NCI-H2029 treated with DMSO at 0.1 percent for 48 hours (cell line): ENCODE measurements around the gene CD3D.

Experiments used
- DNase-seq: peaks from one replicate; lab custom pipeline; 2025; lab: John Stamatoyannopoulos, UW

Gene CD3D

DNA sequence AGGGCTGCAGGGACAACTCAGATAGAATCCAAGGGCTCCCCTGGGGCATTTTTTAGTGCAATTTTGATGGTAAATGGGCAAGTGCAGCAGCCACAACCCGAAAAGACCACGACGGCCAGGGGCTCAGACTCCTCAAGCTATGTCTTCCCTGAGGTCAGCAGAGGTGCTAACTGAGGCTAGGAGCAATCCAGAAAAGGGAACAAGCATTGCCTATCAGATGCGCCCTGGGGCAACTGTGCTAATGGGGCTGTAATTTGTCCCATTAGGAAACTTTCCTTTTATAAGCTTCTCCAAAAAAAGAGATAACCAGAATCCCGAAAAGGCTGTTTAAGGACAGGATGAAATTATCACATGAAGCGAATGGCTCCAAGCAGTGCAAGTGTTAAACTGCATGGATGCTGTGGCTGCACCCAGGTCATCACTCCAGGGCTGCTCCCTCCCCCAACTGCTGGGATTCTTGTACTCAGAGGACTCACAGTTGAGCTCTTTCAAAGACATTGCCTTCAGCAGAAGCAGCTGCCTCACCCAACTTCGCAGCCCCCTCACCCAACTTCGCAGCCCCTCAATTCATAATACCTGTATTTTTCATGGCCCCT lies 40.8 kb downstream of the CD3D start:
- no peak for DNase-seq

DNA sequence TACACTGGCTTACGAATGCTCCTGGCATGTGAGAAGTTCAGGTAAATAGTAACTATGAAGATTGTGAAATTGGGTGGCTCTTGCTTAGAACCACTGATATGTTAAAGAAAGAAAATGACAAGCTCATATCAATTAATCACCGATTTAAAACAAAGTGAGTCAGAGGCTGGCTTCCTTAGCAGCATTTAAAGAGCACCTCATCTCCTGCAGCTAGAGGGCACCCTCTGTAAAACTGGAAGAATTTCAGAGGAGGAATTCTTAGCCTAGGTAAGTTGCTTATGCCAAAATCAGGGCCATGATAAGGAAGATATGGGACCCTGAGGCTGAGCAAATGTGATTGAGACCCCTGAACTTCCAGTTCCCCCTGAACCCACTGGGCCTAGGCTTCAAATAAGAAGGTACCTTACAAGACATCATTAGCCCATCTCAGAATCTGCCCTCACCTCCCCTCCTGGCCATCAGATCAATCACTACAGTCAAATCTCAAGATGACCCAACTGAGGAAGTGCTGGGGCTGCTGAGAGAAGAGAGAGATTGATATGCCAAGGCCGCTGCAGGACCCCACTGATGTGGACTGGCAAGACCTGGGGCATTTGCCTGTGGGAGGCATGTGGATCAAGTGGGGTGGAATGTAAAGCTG lies 46.6 kb downstream of the CD3D start:
- DNase-seq: no peak

DNA sequence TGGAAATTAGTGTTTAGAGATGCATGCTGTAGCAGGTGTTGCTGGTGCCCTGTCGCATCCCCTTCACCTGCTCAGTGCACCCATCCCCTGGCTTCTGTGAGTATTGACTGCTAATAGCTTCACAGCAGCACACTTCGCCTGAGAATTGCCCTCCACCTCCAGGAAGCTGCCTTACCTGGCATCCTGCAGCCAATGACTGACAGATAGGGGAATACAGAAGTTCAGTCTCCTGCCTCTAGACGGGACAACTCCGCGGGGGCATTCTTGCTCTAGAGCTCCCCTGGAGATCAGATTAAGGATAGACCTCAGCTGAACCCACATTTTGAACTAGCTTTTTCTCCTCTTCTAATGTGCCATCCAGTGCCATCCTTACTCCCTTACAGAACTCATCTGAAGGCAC lies 47.3 kb downstream of the CD3D start:
- DNase-seq: no peak

DNA sequence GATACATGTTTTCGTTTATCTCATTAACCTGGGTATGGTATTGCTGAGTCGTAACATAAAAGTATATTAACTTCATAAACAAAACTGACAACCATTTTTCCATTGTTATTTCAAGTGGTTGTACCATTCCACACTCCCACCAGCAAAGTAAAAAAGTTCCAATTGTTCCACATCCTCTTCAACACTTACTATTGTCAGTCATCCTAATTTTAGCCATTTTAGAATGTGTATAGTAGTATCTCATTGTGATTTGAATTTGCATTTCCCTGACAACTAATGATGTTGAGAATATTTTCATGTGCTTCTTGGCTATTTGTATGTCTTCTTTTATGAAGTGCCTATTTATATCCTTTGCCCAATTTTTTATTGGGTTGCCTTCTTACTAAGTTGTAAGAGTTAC lies 48.5 kb downstream of the CD3D start:
- no peak for DNase-seq

DNA sequence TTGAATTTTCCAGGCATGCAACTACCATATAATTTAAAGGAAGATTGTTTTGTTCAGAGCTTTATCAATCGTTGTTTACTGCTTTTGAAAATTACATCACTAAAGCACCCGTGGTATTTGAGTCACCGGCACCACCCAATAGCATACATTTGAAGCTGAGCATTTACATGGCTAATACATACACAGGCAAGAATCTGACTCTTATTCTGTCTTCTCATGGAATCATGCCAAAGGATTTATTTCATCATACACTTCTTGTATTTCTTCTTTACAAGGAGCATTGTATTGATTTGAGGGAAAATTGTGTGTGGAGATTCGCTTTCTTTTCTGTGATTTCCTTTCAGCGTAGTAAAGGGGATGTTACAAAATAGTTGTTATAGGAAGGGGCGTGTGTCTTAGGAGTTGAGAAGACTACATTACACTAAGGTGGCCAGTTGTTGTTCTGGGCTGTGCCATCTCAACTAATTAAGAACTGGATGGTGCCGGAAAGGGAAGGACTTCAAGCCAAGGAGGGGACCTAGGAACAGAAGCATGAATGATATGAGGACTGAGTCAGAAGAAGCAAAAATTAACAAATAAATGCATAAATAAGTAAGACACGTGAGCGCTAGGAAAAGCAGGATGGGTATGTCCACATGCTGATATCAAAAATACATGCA lies 50.9 kb downstream of the CD3D start:
- DNase-seq: no peak

DNA sequence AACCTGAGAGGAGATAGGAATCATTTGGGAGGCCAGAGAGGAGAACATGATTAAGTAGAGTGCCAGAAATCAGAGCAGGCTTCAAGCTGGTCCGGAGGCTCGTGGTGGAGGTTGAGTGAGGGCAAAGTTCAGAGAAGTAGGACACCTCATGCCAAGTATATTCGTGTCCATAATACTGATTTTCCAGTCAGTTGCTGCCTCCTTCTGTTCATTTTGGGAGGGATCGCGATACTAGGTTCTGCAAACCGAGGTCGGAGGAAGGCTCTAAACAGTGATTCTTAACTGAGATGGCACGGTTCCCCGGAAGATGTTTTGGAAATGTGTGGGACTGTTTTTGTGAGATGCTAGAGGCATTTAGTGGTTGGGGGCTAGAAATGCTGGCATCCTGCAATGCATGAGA lies 51.6 kb downstream of the CD3D start:
- DNase-seq: no peak

DNA sequence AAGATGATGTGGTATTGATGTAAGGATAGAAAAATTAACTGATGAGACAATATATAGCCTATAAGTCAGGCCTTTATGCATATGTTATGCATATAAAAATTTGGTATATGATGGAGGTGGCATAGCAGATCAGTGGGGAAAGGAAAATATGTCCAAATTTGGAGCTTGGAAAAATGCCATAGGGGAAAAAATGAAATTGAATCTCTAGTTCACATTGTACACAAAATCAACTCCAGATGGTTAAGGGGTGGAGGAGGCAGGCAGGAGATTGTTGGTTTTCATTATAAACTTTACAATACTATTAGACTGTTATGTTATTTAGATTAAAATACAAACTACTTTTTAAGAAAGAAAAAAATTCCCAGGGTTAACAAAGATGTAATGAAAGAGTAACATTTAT lies 53.1 kb downstream of the CD3D start:
- no peak for DNase-seq
